K562 (cell line): ENCODE measurements around the gene EIF2AK3. TPM values are rescaled to one million over a fixed set of nuclear protein-coding genes. Genes with fewer than 3 reads are reported as not detected.
A peak's percentile ranks its signal among the peaks of the same experiment; 100 is the strongest.

Experiments
- CTBP1 ChIP-seq: fragments of 450-650 bp; IDR thresholded peaks from 2 replicates; pipeline ENCODE4 v1.6.1; 2016; ENCODE audit warnings: borderline replicate concordance
- DPF2 ChIP-seq: fragments of 450-650 bp; IDR thresholded peaks from 2 replicates; pipeline ENCODE4 v1.6.1; 2016
- EGR1 ChIP-seq: fragments of 450-650 bp; conservative IDR thresholded peaks from 2 replicates; pipeline ENCODE4 v1.6.1; 2017; ENCODE audit warnings: mild to moderate bottlenecking
- ELF1 ChIP-seq: fragments of 200-800 bp; sonication (Bioruptor generic); IDR thresholded peaks from 2 replicates; pipeline ENCODE4 v1.6.1; 2016; ENCODE audit warnings: missing genetic modification characterization, missing compliant biosample characterization
- FOXJ2 ChIP-seq: fragments of 200-800 bp; sonication (Bioruptor generic); IDR thresholded peaks from 2 replicates; pipeline ENCODE4 v1.6.1; 2016; ENCODE audit warnings: missing genetic modification characterization, missing compliant biosample characterization
- MAZ ChIP-seq, 2 experiments: fragments of 450-650 bp in 1 of 2; sonication (generic) in 1 of 2; formaldehyde crosslinking; IDR thresholded peaks in 1 of 2; conservative IDR thresholded peaks in 1 of 2; 2 replicates each; pipeline versions ENCODE4 v1.4.0 to v1.5.0; 2020; ENCODE audit warnings: mild to moderate bottlenecking in 1 of 2, missing genetic modification reagents in 1 of 2
- PCBP1 ChIP-seq: fragments of 200-400 bp; formaldehyde crosslinking; IDR thresholded peaks from 2 replicates; pipeline ENCODE4 v1.6.1; 2018; ENCODE audit warnings: mild to moderate bottlenecking, low read depth, low read length; ENCODE audit not compliant: poor library complexity, severe bottlenecking
- POLR2A ChIP-seq: fragments of 450-650 bp; conservative IDR thresholded peaks from 2 replicates; pipeline ENCODE4 v1.6.1; 2016
- POLR2H ChIP-seq: IDR thresholded peaks from 2 replicates; pipeline ENCODE4 v1.6.1; 2016; ENCODE audit warnings: missing genetic modification characterization, low read depth, mild to moderate bottlenecking, control low read depth, missing compliant biosample characterization, moderate library complexity
- RREB1 ChIP-seq: fragments of 250-450 bp; sonication (Bioruptor Pico); IDR thresholded peaks from 2 replicates; pipeline ENCODE4 v1.4.0; 2020
- SMARCE1 ChIP-seq: fragments of 450-650 bp; IDR thresholded peaks from 2 replicates; pipeline ENCODE4 v1.7.1; 2016; ENCODE audit warnings: mild to moderate bottlenecking
- TAF9B ChIP-seq: fragments of 450-650 bp; IDR thresholded peaks from 2 replicates; pipeline ENCODE4 v1.6.1; 2018; ENCODE audit warnings: mild to moderate bottlenecking; ENCODE audit not compliant: partially characterized antibody
- TBP ChIP-seq: optimal IDR thresholded peaks from 2 replicates; pipeline ENCODE3; 2011; ENCODE audit warnings: low read depth, low read length, improper control_type of control experiment
- UBTF ChIP-seq, 2 experiments: IDR thresholded peaks; 2 replicates each; pipeline ENCODE4 v1.6.1; 2012; ENCODE audit warnings: improper control_type of control experiment in 2 of 2, low read depth in 2 of 2, low read length in 2 of 2, borderline replicate concordance in 1 of 2
- ZHX1 ChIP-seq: fragments of 150-350 bp; conservative IDR thresholded peaks from 2 replicates; pipeline ENCODE4 v1.6.1; 2014; ENCODE audit warnings: low read length
- ZNF436 ChIP-seq: fragments of 250-450, 450-650 bp; sonication (Bioruptor Pico); formaldehyde crosslinking; IDR thresholded peaks from 2 replicates; pipeline ENCODE4 v1.7.0; 2020; ENCODE audit warnings: mild to moderate bottlenecking
- polyA plus RNA-seq, 8 experiments: library from polyadenylated mRNA; depleted of rRNA in 4 of 8; stranded (reverse) in 5 of 8; unstranded in 3 of 8; fragments of >200 nt; fragmentation: Nextera tagmentation in 2 of 8; fragmentation: Illumina TruSeq in 1 of 8; extraction: Ambion mirVana in 2 of 8; extraction: Trizol in 1 of 8; gene quantifications; 2 replicates each; pipeline versions ENCODE4 v1.2.1 to v1.2.3, GENCODE V29; 2011 to 2014; ENCODE audit warnings: inconsistent platforms in 1 of 8, missing spikeins in 1 of 8
- total RNA-seq, 7 experiments: library from RNA; depleted of rRNA in 6 of 7; stranded (reverse); fragments of >200 nt in 6 of 7; fragmentation: Illumina TruSeq in 2 of 7; extraction: Trizol in 2 of 7; gene quantifications; 2 replicates each; pipeline versions ENCODE4 v1.2.1 to v1.2.3, GENCODE V29; 2011 to 2021; ENCODE audit warnings: low replicate concordance in 1 of 7

EIF2AK3 gene
- total and polyA plus RNA-seq, 9 of the 15 experiments (the other 6 are each of a cell fraction or from before 2014, with no cell fraction given): 1.7 to 11.6 (median 7.4) TPM

- TF ChIP-seq RREB1 (0 out of 2 replicates have a peak, but pooled peaks have one; percentile 54), FOXJ2 (tag) (peak; percentile 83), SMARCE1 (0 out of 2 replicates have a peak, but pooled peaks have one; percentile 40), CTBP1 (peak; percentile 86; the same call in 1 of the 2 replicates), PCBP1 (no peak), ZHX1 (no peak), ZNF436 (CRISPR knock-in tag) (0 out of 2 replicates have a peak, but pooled peaks have one; percentile 44), POLR2A (peak; percentile 98), UBTF (IDR thresholded peaks at IDR 0.05; ENCODE audit: borderline replicate concordance in 1 of 2, low read depth in 2 of 2, low read length in 2 of 2) (peak; percentile 15 to 50; a peak in 1 of 4 replicates), DPF2 (peak; percentile 66), ELF1 (tag) (0 out of 2 replicates have a peak, but pooled peaks have one; percentile 27), MAZ (CRISPR knock-in tag; conservative IDR thresholded peaks at IDR 0.05 in 1 of 2, IDR thresholded peaks at IDR 0.05 in 1 of 2) (peak in 1 of 2 experiments; percentile 51; a peak in 2 of 4 replicates), POLR2H (tag) (peak; percentile 97), TAF9B (peak; percentile 84), EGR1 (peak; percentile 76), TBP (peak; percentile 83)
Measured at GRCh38 chr2:88627856-88628570, 749 bp upstream of the EIF2AK3 start (continued).
